Activated gamma-delta T cell treated with Interleukin-2 at 50 U/mL for 16 hours (primary cell): ENCODE data around the gene ATP6V1C2.
"Not testable (repeated sequence)": the region's sequence is repeated elsewhere in the genome, so short reads cannot be mapped to it uniquely, and the experiment has no call there.

Experiments used
- DNase-seq: peaks from one replicate; pipeline ENCODE4 v3.0.0-alpha.2; 2020

Gene ATP6V1C2

DNA sequence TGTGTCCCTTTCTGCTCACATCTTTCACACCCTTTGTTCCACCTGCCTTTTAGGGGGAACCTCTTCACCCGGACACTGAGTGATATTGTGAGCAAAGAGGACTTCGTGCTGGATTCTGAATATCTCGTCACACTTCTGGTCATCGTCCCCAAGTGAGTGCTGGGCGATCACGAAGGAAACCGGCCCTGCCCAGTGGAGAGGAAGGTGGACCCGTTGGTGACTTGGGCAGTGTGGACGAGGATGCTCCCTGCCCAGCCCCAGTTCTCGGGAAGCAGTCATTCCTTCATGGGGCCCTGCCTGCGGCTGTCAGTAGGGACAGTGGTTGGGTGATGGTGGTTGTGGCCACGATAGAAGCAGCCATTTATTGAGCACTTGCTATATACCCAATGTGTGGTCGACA is 50.4 kb downstream of the ATP6V1C2 start:
- no peak for DNase-seq

DNA sequence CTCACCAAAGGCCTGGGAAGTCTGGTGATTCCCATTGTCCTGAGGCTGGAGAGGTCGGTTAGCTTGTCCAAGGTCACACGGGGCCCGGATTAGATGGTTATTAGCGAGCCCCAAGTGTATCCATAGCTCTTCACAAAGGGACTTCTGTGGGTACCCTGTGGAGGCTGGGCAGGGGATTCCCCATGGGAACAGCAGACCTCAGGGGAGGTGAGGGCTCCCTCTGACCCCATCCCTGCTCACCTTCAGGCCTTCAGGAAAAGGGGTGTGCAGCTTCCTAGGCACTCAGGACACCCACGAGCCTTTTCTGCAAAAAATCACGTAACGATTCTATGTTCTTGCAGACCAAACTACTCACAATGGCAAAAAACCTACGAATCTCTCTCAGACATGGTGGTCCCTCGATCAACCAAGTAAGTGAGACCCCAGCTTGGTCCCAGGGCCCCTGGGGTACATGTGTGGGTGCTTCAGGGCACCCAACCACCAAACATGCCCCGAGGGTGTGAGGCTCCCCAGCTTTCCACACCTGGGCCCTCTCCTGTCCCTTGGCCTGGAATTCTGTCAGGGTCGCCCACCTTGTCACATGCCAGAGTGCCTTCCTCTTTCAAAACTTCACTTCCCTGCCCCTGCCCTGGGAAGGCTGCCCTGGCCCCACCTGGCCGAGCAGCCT is 50.9 kb downstream of the ATP6V1C2 start:
- DNase-seq = no peak

DNA sequence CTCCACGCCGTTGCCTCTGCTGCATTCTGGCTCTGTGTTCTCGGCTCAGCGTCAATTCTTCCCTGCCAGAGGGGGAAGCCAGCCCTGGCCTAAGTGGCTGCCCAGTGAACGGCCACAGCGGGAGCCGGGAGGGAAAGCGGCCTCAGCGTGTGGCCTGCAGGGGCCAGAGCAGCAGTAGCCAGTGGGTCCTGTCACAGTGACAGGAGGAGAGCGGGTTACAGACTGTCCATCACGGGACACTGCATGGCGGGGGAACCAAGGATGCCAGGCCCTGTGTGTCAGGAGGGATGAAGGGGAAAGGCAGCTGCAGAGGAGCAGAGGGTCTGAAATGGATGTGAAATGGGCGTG is 51.4 kb downstream of the ATP6V1C2 start:
- no peak for DNase-seq

DNA sequence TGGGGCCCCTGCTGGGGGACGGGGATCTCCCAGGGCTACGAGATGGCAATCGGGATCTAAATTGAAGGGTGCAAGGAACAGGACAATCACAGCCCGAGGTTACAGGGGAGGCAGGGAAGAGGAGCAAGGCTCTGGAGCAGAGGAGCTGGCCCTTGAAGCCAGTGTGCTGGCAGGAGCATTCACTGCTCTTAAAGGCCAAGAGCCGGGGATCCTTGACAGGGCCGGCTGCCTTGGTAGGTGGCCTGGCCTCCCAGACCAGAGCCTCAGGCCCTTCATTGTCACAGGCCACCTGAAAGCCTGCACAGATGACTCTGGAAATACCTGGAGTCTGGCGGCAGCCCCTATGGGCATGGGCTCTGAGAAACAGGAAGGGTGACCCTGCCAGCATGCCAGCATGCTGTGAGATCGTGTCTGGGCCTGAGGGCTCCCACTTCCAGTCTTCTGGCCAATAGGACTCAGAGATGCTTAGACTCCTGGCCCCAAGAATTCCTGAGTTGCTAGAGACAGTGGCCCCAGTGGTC is 52.5 kb downstream of the ATP6V1C2 start:
- no peak for DNase-seq

DNA sequence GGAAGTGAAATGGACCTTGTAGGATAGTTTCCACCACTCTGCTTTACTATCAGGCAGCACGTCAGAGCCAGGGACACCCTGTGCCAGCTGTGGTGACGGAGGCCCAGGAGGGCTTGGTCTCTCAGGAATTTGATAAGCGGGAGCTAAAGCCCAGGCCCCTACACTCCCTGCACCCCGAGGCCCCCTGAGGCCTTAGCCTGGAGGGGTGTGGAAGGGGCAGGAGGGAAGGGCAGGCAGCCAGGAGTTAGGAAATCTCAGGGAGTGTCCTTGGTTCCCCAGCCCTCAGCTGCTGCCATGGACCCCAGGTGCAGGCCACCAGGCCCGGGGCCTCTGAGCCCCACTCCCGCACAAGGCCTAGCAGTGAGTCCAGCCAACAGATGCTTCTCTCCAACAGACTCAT is 53.0 kb downstream of the ATP6V1C2 start:
- DNase-seq = no peak

DNA sequence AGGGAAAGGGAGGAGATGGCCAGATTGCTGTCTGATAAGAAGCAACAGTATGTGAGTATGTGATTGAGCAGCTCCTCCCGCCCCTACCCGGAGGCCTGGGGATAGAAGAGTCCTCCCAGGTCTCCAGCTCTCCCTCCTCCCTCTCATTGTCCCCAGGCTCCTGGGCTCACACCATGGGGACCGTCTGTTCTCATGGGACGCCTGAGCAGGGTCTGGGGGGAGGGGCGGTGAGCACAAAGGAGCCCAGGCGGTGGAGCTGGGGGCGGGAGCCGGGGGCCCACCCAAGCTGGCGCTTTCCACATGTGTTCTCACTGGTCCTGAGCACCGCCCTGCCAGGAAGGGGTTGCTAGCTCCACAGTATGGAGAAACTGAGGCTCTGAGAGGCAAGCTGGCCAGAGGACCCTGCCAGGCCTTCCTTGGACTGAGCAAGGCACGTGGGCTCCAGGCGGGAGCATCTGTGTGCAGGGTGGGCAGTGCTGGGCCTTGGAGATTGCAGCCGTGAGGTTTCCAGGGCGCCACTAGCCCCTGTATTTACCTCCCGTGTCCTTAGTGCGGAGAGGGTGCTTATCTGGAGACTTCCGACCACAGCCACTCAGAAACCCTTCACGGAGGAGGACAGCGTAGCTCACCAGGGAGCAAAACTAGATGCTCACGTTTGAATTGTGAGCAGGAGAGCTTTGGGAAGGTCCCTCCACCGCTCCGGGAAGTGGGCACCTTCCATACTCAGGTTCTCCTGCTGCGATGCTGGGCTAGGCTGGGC is 53.8 kb downstream of the ATP6V1C2 start:
- DNase-seq = no peak

DNA sequence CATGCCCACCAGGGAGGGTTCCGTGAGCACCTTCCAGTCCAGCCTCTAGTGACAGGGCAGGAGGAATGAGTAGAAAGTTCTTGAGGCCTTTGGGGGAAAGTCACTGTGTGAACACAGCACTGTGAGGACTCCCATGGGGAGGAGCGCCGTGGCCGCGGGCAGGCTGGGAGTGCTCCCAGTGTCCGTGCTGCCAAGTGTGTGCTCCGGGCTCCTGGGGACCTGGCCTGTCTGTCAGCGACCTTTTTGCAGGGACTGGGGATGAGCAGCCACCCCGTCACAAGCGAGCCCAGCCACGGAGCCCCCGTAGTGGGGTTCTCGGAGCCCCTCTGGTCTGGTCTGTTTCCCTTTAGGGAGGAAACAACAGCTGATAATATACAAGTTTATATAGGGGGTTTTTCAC is 54.4 kb downstream of the ATP6V1C2 start:
- no peak for DNase-seq

DNA sequence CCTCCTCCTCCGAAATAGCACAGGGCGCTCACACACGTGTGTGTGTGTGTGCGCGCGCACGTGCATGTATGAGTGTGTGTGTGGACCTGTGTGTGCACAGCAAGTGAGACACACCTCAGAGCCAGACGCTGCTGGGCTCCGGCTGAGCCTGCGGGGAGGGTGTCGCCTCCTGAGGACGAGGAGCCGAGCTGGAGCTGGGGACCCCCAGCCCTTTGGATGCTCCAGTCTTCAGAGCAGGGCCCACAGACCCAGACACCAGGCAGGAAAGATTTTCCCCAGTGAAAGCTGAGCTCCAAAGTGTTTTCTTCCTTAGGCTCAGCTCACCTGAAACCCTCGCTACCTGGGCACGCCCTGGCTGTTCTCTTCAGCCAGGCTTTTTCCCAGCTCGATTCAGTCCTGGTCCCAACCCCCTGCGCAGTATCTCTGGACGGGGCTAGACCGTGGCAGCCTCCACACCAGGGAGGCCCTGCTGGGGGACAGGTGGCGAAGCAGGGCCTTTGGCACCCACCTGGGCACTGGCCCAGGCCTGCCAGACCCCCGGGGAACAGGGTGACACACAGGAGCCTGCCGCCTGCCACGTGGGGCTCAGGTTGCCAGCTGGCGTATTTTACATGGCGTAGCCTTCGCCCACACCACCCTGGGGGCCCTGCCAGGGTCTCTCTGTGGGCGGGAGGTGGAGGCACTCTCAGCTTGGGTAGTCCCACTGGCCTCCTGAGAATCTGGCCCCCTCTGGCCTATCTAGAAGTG is 55.0 kb downstream of the ATP6V1C2 start:
- DNase-seq = no peak

DNA sequence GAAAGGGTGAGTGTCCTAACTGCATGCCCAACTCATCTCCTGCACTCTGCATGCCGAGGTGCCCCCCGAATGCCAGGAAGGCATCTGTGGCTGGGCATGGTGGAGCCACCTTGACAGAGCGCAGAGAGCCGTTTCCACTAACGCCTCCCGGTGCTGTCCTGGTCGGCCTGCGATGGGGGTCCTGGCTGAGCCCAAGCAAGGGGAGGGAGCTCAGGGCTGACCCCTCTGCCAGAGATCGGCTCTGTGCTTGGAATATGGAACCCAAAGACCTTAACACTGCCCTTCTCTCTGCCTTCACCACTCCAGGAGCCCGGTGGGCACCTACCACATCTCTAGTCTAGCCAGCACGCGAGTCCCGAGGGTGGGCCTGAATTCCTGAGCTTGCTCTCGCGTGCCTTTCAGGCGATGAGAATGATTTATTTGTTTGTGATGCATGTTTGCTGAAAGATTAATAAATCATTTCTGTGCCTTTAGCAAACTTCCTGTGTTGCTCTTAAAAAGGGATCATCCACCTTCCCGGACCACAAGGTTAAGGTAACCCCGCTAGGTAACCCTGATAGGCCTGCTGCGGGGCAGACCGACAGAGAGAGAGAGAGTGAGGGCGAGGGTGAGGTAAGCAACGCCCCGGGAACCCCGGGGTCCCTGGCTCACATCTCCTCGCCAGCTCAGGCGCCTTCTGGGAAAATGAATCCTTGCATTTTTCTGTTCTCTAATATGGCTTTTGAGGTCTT is 55.8 kb downstream of the ATP6V1C2 start:
- DNase-seq = no peak

DNA sequence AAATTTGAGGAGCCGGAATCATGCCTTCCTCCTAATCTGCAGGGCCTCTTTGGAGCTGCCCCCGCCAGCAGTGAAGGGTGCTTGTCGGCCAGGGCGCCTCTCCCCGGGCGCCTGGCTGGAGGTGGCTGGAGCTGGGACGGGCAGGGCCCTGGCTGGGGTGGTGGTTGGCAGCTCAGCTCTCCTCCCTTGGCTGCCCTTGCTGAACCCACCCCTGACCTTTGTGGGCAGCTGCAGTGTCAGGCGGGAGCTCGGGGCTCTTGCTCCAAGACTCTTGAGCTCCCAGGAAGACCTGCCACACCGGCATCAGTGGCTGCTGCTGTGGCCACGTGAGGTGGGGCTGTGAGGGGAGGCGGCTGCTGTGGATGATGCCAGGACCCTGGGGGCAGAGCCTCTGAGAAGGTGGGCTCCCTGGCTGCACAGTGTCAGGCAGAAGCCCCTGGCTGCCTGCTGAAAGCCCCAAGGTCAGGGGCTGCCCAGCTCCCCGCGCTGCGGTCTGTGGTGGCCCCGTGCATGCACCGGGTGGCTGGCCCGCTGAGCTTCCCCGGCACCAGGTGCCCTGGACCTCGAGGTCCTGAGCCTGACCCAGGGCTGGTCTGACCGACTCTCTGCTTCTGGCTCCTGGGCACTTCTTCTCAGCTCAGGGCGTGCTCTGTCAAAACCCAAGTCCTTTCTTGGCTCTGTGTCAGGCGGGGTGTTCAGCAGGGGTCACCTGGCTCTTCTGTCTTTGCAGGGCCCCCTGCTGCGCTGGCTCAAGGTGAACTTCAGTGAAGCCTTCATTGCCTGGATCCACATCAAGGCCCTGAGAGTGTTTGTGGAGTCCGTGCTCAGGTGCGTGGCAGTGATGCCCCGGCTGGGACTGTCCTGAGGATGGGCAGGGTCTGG is 56.7 kb downstream of the ATP6V1C2 start:
- no peak for DNase-seq

DNA sequence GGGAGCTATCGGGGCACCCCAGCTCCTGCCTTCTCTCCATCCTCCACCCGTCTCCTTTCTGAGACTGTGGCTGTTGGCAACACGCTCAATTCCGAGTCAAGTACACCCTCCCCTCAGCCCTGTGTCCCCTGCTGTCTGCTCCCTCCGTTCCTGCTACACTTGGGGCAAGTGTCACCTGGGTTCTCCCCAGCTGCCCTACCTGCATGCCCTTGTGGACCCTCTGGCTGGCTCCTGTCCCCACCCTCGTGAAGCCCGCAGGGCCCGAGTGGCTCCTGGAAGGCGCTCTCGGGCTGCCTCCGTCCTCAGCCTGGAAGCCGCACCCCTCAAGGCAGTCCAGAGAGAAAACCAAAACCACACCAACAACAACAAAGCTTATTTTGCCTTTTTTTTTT is 57.3 kb downstream of the ATP6V1C2 start:
- DNase-seq = no peak

DNA sequence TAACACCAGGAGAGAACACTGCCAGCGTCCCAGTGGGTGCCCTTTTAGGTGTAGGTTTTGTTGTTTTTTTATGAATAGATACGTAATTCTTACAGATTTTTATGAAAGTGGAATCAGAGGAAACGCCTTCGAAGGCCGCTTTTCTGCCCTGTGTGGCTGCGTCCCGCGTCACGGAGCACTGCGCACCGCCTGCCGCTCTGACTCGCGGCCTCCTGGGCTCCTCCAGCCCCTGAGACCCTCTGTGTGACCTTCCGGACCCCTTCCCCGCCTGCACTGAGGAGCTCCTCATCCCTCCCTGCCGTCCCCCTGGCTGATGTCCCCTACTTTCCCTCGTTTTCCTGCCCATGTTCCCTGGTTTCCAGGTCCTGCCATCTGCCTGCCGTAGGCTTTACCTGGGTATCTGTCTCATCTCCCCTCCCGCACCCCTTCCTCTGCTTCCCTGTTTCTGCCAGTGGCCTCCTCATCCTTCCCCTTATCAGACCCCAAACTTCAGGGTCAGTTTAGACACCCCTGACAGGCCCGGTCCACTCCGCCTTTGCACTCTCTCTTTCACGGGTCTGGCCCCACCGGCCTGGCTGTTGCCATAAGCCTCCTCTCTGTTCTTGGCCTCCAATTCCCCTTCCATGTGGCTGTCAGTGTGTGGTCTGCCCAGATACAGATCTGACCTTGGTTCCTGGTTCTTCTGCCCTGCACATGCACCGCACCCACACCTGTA is 58.5 kb downstream of the ATP6V1C2 start:
- DNase-seq = no peak

DNA sequence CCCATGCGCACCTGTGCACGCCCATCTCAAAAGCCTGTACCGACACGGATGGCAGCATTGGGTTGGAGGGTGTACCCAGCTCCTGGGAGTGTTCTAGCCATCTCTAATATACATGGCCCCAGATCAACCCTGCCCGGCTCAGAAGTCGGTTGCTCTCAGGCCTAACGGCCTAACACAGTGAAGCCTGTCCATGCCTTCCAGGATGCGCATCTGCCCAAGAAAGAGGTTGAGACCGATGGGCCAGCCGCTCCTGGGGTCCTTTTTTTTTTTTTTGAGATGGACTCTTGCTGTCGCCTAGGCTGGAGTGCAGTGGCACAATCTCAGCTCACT is 59.0 kb downstream of the ATP6V1C2 start:
- DNase-seq = no peak

DNA sequence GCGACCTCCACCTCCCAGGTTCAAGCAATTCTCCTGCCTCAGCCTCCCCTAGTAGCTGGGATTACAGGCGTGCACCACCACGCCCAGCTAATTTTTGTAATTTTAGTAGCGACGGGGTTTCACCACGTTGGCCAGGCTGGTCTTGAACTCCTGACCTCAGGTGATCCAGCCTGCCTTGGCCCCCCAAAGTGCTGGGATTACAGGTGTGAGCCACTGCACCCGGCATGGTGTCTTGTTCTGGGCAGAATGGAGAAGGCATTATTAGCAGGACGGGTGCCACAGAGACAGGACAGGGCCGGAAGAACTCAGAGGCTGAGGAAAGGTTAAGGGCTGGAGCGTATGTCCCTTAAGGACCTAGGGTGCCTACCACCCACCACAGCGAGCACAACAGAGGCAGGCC is 59.4 kb downstream of the ATP6V1C2 start:
- DNase-seq = not testable (repeated sequence)

DNA sequence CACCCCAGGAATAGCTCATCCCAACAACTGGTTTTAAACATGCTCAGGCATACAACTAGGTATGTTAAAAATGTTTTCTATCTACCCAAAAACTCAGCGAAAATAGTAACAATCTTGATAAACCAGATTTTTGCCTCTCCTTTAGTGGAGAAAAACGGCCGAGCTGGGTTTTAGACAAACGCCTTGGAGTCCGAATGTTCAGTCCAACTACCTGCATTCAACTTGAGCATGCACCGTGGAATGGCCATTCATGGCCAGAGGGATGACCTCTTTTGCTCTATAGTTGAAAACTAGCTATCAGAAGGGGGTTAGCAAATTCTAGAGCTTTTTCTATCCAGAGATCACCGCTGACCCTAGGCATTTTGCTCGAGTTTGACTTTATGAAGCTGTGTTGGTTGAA is 60.3 kb downstream of the ATP6V1C2 start:
- no peak for DNase-seq

DNA sequence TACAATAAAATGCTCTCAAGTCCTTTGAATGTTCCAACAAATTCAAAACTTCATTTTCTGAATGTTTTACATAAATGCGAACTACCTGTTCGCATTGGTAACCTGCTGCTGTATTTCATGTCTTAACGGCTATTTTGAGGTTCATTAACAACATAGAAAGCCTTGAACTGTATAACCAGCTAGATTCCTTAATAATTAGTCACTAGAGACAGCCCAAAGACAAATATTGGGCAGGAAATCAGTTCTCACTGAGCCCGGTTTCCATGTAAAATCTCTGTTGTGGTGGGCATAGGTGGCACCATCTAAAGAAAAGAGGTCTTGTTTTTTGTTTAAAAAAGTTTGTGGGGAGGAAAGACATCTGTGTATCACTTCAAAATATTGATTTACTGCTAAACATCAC is 62.0 kb downstream of the ATP6V1C2 start:
- no peak for DNase-seq

DNA sequence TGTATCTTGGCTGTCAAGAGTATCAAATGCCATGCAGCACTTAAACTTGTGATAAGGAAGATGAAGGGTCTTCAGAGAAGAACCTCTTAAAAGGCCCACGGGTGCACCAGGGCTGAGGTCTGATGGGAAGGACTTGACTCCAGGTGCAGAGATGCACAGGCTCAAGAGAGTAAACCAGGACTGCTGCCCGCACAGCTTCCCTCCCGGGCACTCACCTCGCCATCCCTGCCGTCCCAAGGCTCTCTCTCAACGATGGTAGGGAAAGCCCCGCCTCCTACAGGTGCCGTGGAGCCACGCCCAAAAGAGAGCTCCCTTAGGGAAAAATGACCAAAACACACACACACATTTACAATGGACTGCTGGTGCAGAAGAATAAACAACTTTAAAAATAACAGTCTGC is 63.3 kb downstream of the ATP6V1C2 start:
- no peak for DNase-seq

DNA sequence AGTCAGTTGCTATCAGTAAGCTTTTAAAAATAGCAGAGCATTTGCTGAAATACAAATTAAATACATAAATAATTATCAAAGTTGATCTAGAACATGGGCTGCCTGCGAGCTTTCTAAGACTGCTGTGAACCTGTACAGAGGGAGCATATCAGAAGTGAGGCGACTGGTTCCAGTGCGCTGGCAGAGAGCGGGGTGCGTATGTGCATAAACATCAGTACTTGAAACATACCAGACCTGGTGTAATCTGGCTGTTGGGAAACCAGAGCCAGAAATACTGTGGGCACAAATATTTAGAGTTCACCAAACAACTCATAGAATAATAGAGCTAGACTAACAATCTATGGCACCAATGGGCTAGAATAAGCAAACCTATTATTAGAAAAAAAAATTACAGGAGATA is 63.8 kb downstream of the ATP6V1C2 start:
- no peak for DNase-seq

DNA sequence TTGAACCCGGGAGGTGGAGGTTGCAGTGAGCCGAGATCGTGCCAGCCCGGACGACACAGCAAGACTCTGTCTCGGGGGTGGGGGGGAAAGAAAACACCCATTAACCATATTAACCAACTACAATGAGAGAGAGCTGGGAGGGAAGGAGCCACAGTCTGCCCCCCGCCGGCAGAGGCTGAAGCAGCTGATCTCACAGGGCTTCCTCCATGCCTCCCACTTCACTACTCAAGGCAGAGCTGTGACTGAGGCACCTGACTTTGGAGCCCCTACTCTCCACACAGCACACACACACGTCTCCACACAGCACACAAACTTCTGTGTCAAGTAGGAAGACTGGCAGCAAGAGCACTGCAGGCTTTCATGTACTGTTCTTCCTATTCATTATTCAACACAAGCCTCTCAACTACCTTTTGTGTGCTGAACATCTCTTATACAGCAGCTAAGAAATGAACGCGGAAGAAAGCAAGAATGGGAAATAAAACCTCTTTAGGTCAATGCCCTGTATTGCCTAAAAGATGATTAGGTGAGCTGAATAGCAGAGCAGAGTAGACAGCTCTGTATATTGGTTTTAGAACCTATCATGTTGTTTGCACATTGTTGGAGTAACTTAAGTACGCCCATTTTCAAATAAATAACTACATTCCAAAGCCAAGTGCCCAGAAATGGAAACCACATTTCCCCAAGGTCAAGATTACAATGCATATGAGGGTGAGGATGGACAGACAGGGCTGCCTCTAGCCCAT is 65.0 kb downstream of the ATP6V1C2 start:
- DNase-seq = no peak

DNA sequence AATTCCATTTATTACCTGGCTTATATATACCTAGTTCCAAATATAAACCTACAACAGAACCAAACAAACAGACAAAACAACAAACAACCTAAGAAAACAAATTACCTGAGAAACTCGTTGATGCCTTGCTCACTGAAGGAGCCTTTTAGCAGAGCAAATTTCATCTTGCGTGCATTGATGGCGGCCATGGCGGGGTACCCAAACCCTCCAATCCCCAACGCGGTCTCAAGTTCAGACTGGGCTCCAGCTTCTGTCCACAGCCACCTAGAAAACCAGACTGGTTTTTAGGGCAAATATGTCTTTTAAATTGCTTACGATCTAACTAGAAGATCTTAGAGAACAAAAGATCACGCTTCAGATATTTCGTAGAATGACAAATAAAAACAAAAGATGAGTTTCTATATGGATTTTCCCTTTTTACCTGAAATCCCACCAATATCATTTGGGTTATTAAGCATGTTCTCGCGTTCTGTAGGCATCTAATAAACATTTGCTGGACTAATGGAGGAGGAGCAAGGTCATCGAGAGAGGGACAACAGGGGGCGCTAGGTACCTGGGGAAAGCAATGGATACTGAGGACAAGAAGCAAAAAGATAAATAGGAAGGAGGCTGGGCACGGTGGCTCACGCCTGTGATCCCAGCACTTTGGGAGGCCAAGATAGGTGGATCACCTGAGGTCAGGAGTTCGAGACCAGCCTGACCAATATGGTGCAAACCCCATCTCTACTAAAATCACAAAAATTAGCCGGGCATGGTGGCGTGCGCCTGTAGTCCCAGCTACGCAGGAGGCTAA is 65.9 kb downstream of the ATP6V1C2 start:
- no peak for DNase-seq
